Activated T-helper 17 cell treated with anti-CD3 and anti-CD28 coated beads, Interleukin-2, amount 50 U/mL, for 72 hours (primary cell): ENCODE measurements around the gene ZNF479. TPM values are rescaled to one million over a fixed set of nuclear protein-coding genes. Genes with fewer than 3 reads are reported as not detected.
"Not testable (repeated sequence)": the region's sequence is repeated elsewhere in the genome, so short reads cannot be mapped to it uniquely, and the experiment has no call there.

ENCODE experiments used
- ATAC-seq: fragments of 150-1000 bp; cut with Tn5 transposase; replicated peaks from 2 replicates; pipeline ENCODE4 v1.10.0; 2021; ENCODE audit warnings: mild to moderate bottlenecking, moderate library complexity
- H3K27ac Mint-ChIP-seq: one replicate; pipeline ENCODE4 v1.8.0; 2022; ENCODE audit warnings: mixed read lengths
- H3K27me3 Mint-ChIP-seq: one replicate; pipeline ENCODE4 v1.8.0; 2022; ENCODE audit warnings: mixed read lengths
- H3K36me3 Mint-ChIP-seq: one replicate; pipeline ENCODE4 v1.8.0; 2022; ENCODE audit warnings: low read depth, mild to moderate bottlenecking, mixed read lengths
- H3K4me1 Mint-ChIP-seq: one replicate; pipeline ENCODE4 v1.8.0; 2022; ENCODE audit warnings: mixed read lengths
- H3K4me3 Mint-ChIP-seq: one replicate; pipeline ENCODE4 v1.8.0; 2022; ENCODE audit warnings: mild to moderate bottlenecking, mixed read lengths
- H3K9me3 Mint-ChIP-seq: one replicate; pipeline ENCODE4 v1.8.0; 2022; ENCODE audit warnings: mixed read lengths
- total RNA-seq, 2 donors: library from RNA; stranded (reverse); gene quantifications; one replicate each; pipeline ENCODE4 v1.2.3, GENCODE V29; 2022

Gene ZNF479
- not detected for total RNA-seq

- not testable (repeated sequence) for H3K4me3 Mint-ChIP-seq, H3K4me1 Mint-ChIP-seq, H3K27me3 Mint-ChIP-seq, H3K27ac Mint-ChIP-seq, H3K9me3 Mint-ChIP-seq, H3K36me3 Mint-ChIP-seq, ATAC-seq
Measured at GRCh38 chr7:57132336-57132735, at the start of gene ZNF479. TSS of gene ZNF479 (minus strand) at chr7:57132436. CDS start at chr7:57132324, 112 bp downstream.

- Mint-ChIP-seq H3K9me3 (peaks cover 12% of the 10 kb centered on the region), H3K27ac (no peak overlapping the region), H3K4me3 (no peak overlapping the region), H3K27me3 (no peaks in the 10 kb centered on the region), H3K4me1 (no peaks in the 10 kb centered on the region), H3K36me3 (no peaks in the 10 kb centered on the region)
- no peak for ATAC-seq
Measured at GRCh38 chr7:57182031-57182430, 49.8 kb upstream of the ZNF479 start.

- no peaks in the 10 kb centered on the region for H3K27me3 Mint-ChIP-seq
- H3K36me3 Mint-ChIP-seq: no peaks in the 10 kb centered on the region
- no peak for ATAC-seq
- H3K4me1 Mint-ChIP-seq: no peaks in the 10 kb centered on the region
- H3K27ac Mint-ChIP-seq: no peak overlapping the region
- H3K9me3 Mint-ChIP-seq: peaks cover 12% of the 10 kb centered on the region
- no peak overlapping the region for H3K4me3 Mint-ChIP-seq
Measured at GRCh38 chr7:57181281-57181680, 49.0 kb upstream of the ZNF479 start.

- Mint-ChIP-seq H3K27me3 (no peaks in the 10 kb centered on the region), H3K27ac (no peak overlapping the region), H3K36me3 (no peaks in the 10 kb centered on the region), H3K4me1 (no peaks in the 10 kb centered on the region), H3K9me3 (peaks cover 12% of the 10 kb centered on the region), H3K4me3 (no peak overlapping the region)
- no peak for ATAC-seq
Measured at GRCh38 chr7:57179776-57180415, 47.7 kb upstream of the ZNF479 start.

DNA sequence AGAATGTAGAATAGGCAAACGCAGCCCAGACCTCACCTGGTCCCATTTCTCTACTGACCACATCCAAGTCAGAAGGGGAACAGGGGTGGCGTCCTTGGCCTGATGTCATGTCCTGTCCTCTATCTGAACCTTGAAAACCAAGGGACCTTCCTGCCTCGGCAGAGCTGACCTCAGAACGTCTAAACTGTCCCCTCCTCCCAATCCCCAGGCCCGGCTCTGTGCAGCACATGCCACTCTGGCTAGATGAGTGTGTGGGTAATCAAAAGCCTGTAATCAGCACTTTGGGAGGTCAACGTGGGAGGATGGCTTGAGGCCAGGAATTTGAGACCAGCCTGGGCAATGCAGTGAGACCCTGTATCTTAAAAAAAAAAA, 46.5 kb upstream of the ZNF479 start:
- H3K36me3 Mint-ChIP-seq: no peaks in the 10 kb centered on the region
- ATAC-seq: no peak
- no peaks in the 10 kb centered on the region for H3K27me3 Mint-ChIP-seq
- no peak overlapping the region for H3K4me3 Mint-ChIP-seq
- H3K27ac Mint-ChIP-seq: no peak overlapping the region
- H3K9me3 Mint-ChIP-seq: peaks cover 12% of the 10 kb centered on the region
- no peaks in the 10 kb centered on the region for H3K4me1 Mint-ChIP-seq

DNA sequence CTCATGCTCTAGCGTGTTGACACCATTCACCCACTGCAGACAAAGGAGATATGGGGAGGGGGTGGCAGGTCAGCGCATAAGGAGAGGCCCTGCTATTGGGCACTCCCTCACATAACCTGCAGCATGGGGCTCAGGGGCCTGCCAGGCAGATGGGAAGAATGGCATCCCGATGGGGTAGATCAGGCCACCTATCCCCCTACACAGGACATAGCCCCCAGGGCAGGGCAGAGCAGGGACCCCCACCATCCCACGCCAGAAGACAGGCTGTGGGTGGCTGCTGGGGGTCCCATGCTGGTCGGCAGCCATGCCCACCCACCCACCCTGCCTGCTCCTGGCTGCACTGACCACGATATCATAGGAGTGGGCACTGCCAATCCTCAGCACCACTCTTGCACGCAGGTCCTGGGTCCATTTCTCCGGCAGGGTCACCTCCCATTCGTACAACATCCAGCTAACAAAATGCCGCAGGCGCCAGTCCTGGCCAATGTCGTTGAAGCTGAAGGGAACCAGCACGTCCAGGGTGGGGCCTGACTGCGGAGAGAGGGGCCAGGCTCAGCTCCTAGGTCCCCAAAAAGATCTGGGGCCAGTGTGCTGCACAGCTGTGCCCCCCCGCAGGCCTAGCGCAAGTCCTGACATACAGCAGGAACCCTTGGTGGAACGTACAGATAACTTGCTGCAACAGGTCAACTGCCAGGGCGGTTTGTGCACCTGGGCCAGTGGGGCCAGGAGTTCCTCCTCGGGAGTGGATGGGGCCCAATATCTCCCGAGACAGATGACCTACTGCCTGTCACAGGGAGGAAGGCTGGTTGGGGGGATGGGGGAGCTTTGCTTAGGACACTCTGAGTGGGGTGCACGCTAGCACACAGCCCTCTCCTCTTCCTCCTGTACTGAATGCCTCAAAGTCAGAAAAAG, 45.9 kb upstream of the ZNF479 start:
- Mint-ChIP-seq H3K9me3 (peaks cover 12% of the 10 kb centered on the region), H3K27ac (no peak overlapping the region), H3K4me3 (no peak overlapping the region), H3K36me3 (no peaks in the 10 kb centered on the region), H3K4me1 (no peaks in the 10 kb centered on the region), H3K27me3 (no peaks in the 10 kb centered on the region)
- no peak for ATAC-seq

DNA sequence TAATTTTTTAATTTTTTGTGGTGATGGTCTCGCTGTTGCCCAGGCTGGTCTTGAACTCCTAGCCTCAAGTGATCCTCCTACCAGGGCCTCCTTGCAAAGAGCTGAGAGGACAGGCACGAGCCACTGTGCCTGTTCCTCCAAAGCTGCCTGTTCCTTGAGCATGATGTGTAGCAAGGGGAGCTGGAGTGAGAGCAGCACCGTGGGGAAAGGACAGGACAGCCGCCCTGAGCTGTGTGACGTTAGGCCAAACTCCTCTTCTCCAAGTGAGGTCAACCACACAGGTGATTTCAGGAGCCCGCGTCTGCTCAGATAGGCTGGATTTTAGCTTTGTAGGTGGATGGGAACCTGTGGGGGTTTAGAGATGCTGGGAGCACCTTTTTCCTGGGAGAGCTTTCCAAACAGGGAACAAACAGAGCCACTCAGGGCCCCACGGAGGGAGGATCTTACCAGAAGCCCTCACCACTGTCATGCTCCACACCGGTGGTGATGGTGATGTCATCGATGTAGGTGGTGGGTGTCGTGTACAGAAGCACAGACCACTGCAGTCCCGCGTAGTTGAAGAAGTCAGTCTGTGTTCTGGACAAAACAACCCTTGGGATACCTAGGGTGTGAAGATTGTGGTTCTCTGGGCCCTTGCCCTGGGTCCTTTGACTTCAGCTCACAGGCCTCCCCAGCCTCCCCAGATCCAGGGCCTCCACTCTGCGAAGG, 44.8 kb upstream of the ZNF479 start:
- Mint-ChIP-seq H3K36me3 (no peaks in the 10 kb centered on the region), H3K4me1 (no peaks in the 10 kb centered on the region), H3K9me3 (peaks cover 9% of the 10 kb centered on the region), H3K4me3 (no peak overlapping the region), H3K27me3 (no peaks in the 10 kb centered on the region), H3K27ac (no peak overlapping the region)
- no peak for ATAC-seq

DNA sequence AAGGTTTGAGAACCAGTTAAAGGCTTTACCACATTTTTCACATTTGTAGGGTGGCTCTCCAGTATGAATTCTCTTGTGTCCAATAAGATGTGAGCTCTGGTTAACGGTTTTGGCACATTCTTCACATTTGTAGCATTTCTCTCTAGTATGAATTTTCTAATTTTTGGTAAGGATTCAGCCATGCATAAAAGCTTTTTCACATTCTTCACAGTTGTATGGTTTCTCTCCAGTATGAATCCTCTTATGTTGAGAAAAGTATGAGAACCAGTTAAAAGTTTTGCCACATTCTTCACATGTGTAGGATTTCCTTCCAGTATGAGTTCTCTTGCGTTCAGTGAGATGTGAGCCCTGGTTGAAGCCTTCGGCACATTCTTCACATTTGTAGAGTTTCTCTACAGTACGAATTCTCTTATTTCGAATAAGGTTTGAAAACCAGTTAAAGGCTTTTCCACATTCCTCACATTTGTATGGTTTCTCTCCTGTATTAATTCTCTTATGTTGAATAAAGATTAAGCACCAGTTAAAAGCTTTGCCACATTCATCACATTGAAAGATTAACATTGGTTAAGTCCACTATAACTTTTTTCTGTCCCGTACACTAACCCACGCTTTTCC, 33.2 kb upstream of the ZNF479 start:
- Mint-ChIP-seq H3K36me3 (no peaks in the 10 kb centered on the region), H3K4me3 (no peak overlapping the region), H3K4me1 (no peaks in the 10 kb centered on the region), H3K9me3 (peaks cover 17% of the 10 kb centered on the region), H3K27me3 (no peaks in the 10 kb centered on the region), H3K27ac (no peak overlapping the region)
- no peak for ATAC-seq

DNA sequence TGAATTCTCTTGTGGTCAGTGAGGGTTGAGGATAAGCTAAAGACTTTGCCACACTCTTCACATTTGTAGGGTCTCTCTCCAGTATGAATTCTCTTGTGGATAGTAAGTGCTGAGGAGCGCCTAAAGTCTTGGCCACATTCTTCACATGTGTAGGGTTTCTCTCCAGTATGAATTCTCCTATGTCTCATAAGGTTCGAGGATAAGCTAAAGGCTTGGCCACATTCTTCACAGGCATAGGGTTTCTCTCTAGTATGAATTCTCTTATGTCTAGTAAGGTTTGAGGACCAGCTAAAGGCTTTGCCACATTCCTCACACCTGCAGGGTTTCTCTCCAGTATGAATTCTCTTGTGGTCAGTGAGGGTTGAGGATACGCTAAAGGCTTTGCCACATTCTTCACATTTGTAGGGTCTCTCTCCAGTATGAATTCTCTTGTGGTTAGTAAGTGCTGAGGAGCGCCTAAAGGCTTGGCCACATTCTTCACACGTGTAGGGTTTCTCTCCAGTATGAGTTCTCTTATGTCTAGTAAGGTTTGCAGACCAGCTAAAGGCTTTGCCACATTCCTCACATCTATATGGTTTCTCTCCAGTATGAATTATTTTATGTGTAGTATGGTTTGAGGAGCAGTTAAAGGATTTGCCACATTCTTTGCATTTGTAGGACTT, 12.0 kb downstream of the ZNF479 start:
- not testable (repeated sequence) for H3K4me1 Mint-ChIP-seq, H3K36me3 Mint-ChIP-seq, H3K27me3 Mint-ChIP-seq

More for the DNA sequence above, 12.0 kb downstream of the ZNF479 start:
- H3K9me3 Mint-ChIP-seq: peaks cover 12% of the 10 kb centered on the region
- not testable (repeated sequence) for H3K27ac Mint-ChIP-seq, ATAC-seq, H3K4me3 Mint-ChIP-seq
